ENCODE results near the gene C15orf40.
"Not testable (repeated sequence)": the region's sequence is repeated elsewhere in the genome, so short reads cannot be mapped to it uniquely, and the experiment has no call there.

C15orf40 gene

GRCh38 chr15:83010709-83011270, 649 bp downstream of the C15orf40 start:
- H3K79me1 ChIP-seq (ENCODE audit: low read depth, low read length): peaks cover 6% of the 10 kb centered on the region
- H3K4me1 ChIP-seq (ENCODE audit: control insufficient read depth in 2 of 2, insufficient read depth in 1 of 2, low read depth in 1 of 2, low read length in 2 of 2): peaks cover 7 to 8% of the 10 kb centered on the region in 2 donors
- peak overlapping the region; percentile 92 for H3K18ac ChIP-seq (ENCODE audit: low read length)
- peak overlapping the region; percentile 97 for H3K9ac ChIP-seq (ENCODE audit: low read depth, low read length, poor library complexity)
- H2BK12ac ChIP-seq (ENCODE audit: low read length): no peak overlapping the region
- peaks cover 0 to 8% of the 10 kb centered on the region in 2 donors for H3K9me3 ChIP-seq (replicated peaks in 1 of 2; ENCODE audit: control insufficient read depth in 2 of 2, insufficient read depth in 1 of 2, low read depth in 1 of 2, low read length in 2 of 2)
- H3K27ac ChIP-seq (replicated peaks; ENCODE audit: low read length): peak overlapping the region; percentile 20
- no peaks in the 10 kb centered on the region for H3K27me3 ChIP-seq (ENCODE audit: control insufficient read depth in 3 of 3, insufficient read depth in 3 of 3, low read depth in 1 of 3, low read length in 3 of 3)
- no peak overlapping the region for H4K91ac ChIP-seq (ENCODE audit: low read depth, low read length, poor library complexity)
- H3K4ac ChIP-seq (ENCODE audit: low read length): no peak overlapping the region
- H2AK5ac ChIP-seq (ENCODE audit: low read depth, low read length): peak overlapping the region; percentile 87
- H3K4me2 ChIP-seq (ENCODE audit: insufficient read depth, low read length, poor library complexity, severe bottlenecking): peak overlapping the region; percentile 73
- H4K8ac ChIP-seq (ENCODE audit: low read depth, low read length): no peak overlapping the region
- H2BK5ac ChIP-seq (ENCODE audit: low read length): peak overlapping the region; percentile 14
- peak overlapping the region; percentile 91 to 95 for H3K4me3 ChIP-seq (ENCODE audit: low read length in 2 of 2)
- H3K14ac ChIP-seq (ENCODE audit: low read length): no peak overlapping the region
- peak overlapping the region; percentile 66 for H3K23ac ChIP-seq (ENCODE audit: low read depth, low read length, poor library complexity)
- peaks cover 12 to 44% of the 10 kb centered on the region in 2 donors for H3K36me3 ChIP-seq (replicated peaks in 1 of 2; ENCODE audit: control insufficient read depth in 2 of 2, insufficient read depth in 2 of 2, low read length in 2 of 2)
- peak overlapping the region; percentile 76 for H2BK120ac ChIP-seq (ENCODE audit: low read depth, low read length)
- peak; percentile 49 for DNase-seq (ENCODE audit: low spot score)
- peak overlapping the region; percentile 80 for H2AFZ ChIP-seq (ENCODE audit: low read length)
- no CpG with 5 or more reads among the region's 15 CpGs for WGBS, 2 donors (ENCODE audit: extremely low coverage in 2 of 2, insufficient read length in 2 of 2, insufficient replicate concordance in 1 of 2)
- H2BK15ac ChIP-seq (ENCODE audit: low read length): no peak overlapping the region

GRCh38 chr15:83000672-83001031, 10.8 kb downstream of the C15orf40 start:
- H3K9me3 ChIP-seq (replicated peaks in 1 of 2; ENCODE audit: control insufficient read depth in 2 of 2, insufficient read depth in 1 of 2, low read depth in 1 of 2, low read length in 2 of 2); DNase-seq (ENCODE audit: low spot score); H3K14ac ChIP-seq (ENCODE audit: low read length); H3K79me1 ChIP-seq (ENCODE audit: low read depth, low read length); H2AFZ ChIP-seq (ENCODE audit: low read length); H2AK5ac ChIP-seq (ENCODE audit: low read depth, low read length); H2BK12ac ChIP-seq (ENCODE audit: low read length); H2BK120ac ChIP-seq (ENCODE audit: low read depth, low read length); H3K27me3 ChIP-seq (ENCODE audit: control insufficient read depth in 3 of 3, insufficient read depth in 3 of 3, low read depth in 1 of 3, low read length in 3 of 3); H3K18ac ChIP-seq (ENCODE audit: low read length); H3K4ac ChIP-seq (ENCODE audit: low read length); H3K23ac ChIP-seq (ENCODE audit: low read depth, low read length, poor library complexity); H3K9ac ChIP-seq (ENCODE audit: low read depth, low read length, poor library complexity); H3K4me3 ChIP-seq (ENCODE audit: low read length in 2 of 2); H3K4me2 ChIP-seq (ENCODE audit: insufficient read depth, low read length, poor library complexity, severe bottlenecking); H4K91ac ChIP-seq (ENCODE audit: low read depth, low read length, poor library complexity); H2BK15ac ChIP-seq (ENCODE audit: low read length); H2BK5ac ChIP-seq (ENCODE audit: low read length); H4K8ac ChIP-seq (ENCODE audit: low read depth, low read length); H3K4me1 ChIP-seq (ENCODE audit: control insufficient read depth in 2 of 2, insufficient read depth in 1 of 2, low read depth in 1 of 2, low read length in 2 of 2); H3K27ac ChIP-seq (replicated peaks; ENCODE audit: low read length): not testable (repeated sequence)
- no CpG with 5 or more reads among the region's 3 CpGs for WGBS, 2 donors (ENCODE audit: extremely low coverage in 2 of 2, insufficient read length in 2 of 2, insufficient replicate concordance in 1 of 2)
- peaks cover 2 to 18% of the 10 kb centered on the region in 2 donors for H3K36me3 ChIP-seq (replicated peaks in 1 of 2; ENCODE audit: control insufficient read depth in 2 of 2, insufficient read depth in 2 of 2, low read length in 2 of 2)

DNA sequence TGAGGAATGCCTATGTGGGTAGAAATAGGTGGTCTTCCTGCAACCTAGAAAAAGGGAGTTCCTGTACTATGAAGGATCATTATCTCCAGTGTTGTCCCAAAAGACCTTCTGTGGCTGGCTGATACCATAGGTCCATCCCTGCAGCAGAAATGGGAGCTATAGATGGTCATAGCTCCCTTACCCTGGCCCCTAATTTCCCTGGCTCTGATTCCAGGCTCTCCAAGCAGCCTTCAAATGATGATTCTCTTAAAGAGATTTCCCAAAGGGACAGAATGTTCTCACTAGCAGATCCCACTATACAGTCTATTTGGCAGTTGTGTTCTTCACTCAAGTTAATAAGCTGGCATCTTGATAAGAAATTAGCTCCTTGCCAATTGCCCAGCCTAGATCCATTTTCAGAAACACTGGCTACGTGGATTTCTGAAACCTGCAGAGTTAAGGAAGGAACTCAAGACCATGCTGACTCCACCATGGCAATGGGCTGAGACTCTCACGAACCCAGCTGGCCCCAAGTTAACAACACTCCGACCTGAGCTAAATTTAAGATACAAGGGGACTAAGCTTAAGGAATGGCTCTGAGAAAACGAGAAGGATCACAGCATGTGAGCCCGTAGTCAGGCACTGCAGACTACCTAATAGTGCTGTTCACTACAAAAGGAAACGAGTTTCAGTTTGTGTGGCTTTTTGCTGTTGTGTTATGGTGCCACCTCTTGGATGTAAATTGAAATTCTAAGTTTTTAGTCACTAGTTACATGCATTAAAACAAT, 11.4 kb downstream of the C15orf40 start:
- Histone ChIP-seq H3K36me3 (replicated peaks in 1 of 2; ENCODE audit: control insufficient read depth in 2 of 2, insufficient read depth in 2 of 2, low read length in 2 of 2) (peaks cover 2 to 13% of the 10 kb centered on the region in 2 donors), H2BK5ac (ENCODE audit: low read length) (no peak overlapping the region), H3K9me3 (replicated peaks in 1 of 2; ENCODE audit: control insufficient read depth in 2 of 2, insufficient read depth in 1 of 2, low read depth in 1 of 2, low read length in 2 of 2) (peaks cover 0 to 2% of the 10 kb centered on the region in 2 donors), H3K27me3 (ENCODE audit: control insufficient read depth in 3 of 3, insufficient read depth in 3 of 3, low read depth in 1 of 3, low read length in 3 of 3) (no peaks in the 10 kb centered on the region), H3K9ac (ENCODE audit: low read depth, low read length, poor library complexity) (no peak overlapping the region), H3K27ac (replicated peaks; ENCODE audit: low read length) (no peak overlapping the region), H2BK120ac (ENCODE audit: low read depth, low read length) (no peak overlapping the region), H3K23ac (ENCODE audit: low read depth, low read length, poor library complexity) (no peak overlapping the region), H2AFZ (ENCODE audit: low read length) (peak overlapping the region; percentile 63), H3K4me3 (ENCODE audit: low read length in 2 of 2) (no peak overlapping the region), H2AK5ac (ENCODE audit: low read depth, low read length) (no peak overlapping the region), H2BK12ac (ENCODE audit: low read length) (no peak overlapping the region), H4K8ac (ENCODE audit: low read depth, low read length) (no peak overlapping the region), H3K4me1 (ENCODE audit: control insufficient read depth in 2 of 2, insufficient read depth in 1 of 2, low read depth in 1 of 2, low read length in 2 of 2) (no peaks in the 10 kb centered on the region), H3K18ac (ENCODE audit: low read length) (no peak overlapping the region), H3K14ac (ENCODE audit: low read length) (no peak overlapping the region), H4K91ac (ENCODE audit: low read depth, low read length, poor library complexity) (no peak overlapping the region), H3K4ac (ENCODE audit: low read length) (no peak overlapping the region), H2BK15ac (ENCODE audit: low read length) (no peak overlapping the region), H3K79me1 (ENCODE audit: low read depth, low read length) (no peaks in the 10 kb centered on the region), H3K4me2 (ENCODE audit: insufficient read depth, low read length, poor library complexity, severe bottlenecking) (no peak overlapping the region)
- WGBS, 2 donors (ENCODE audit: extremely low coverage in 2 of 2, insufficient read length in 2 of 2, insufficient replicate concordance in 1 of 2): no CpG with 5 or more reads among the region's 6 CpGs
- peak; percentile 12 for DNase-seq (ENCODE audit: low spot score)

GRCh38 chr15:82999426-82999825, 12.0 kb downstream of the C15orf40 start:
- H2BK120ac ChIP-seq (ENCODE audit: low read depth, low read length): no peak overlapping the region
- H3K14ac ChIP-seq (ENCODE audit: low read length): no peak overlapping the region
- H2AK5ac ChIP-seq (ENCODE audit: low read depth, low read length): no peak overlapping the region
- no peak overlapping the region for H3K18ac ChIP-seq (ENCODE audit: low read length)
- no peaks in the 10 kb centered on the region for H3K27me3 ChIP-seq (ENCODE audit: control insufficient read depth in 3 of 3, insufficient read depth in 3 of 3, low read depth in 1 of 3, low read length in 3 of 3)
- H3K23ac ChIP-seq (ENCODE audit: low read depth, low read length, poor library complexity): no peak overlapping the region
- no peak overlapping the region for H2BK15ac ChIP-seq (ENCODE audit: low read length)
- H2BK5ac ChIP-seq (ENCODE audit: low read length): no peak overlapping the region
- H2BK12ac ChIP-seq (ENCODE audit: low read length): no peak overlapping the region
- H3K27ac ChIP-seq (replicated peaks; ENCODE audit: low read length): no peak overlapping the region
- H4K91ac ChIP-seq (ENCODE audit: low read depth, low read length, poor library complexity): no peak overlapping the region
- H2AFZ ChIP-seq (ENCODE audit: low read length): no peak overlapping the region
- no peak overlapping the region for H3K4me3 ChIP-seq (ENCODE audit: low read length in 2 of 2)
- H3K4me1 ChIP-seq (ENCODE audit: control insufficient read depth in 2 of 2, insufficient read depth in 1 of 2, low read depth in 1 of 2, low read length in 2 of 2): no peaks in the 10 kb centered on the region
- H3K36me3 ChIP-seq (replicated peaks in 1 of 2; ENCODE audit: control insufficient read depth in 2 of 2, insufficient read depth in 2 of 2, low read length in 2 of 2): peaks cover 2 to 7% of the 10 kb centered on the region in 2 donors
- no peak overlapping the region for H3K4ac ChIP-seq (ENCODE audit: low read length)
- no peaks in the 10 kb centered on the region for H3K79me1 ChIP-seq (ENCODE audit: low read depth, low read length)
- no peak overlapping the region for H3K4me2 ChIP-seq (ENCODE audit: insufficient read depth, low read length, poor library complexity, severe bottlenecking)
- no peak overlapping the region for H4K8ac ChIP-seq (ENCODE audit: low read depth, low read length)
- no peak for DNase-seq (ENCODE audit: low spot score)
- no CpG with 5 or more reads among the region's 6 CpGs for WGBS, 2 donors (ENCODE audit: extremely low coverage in 2 of 2, insufficient read length in 2 of 2, insufficient replicate concordance in 1 of 2)
- H3K9me3 ChIP-seq (replicated peaks in 1 of 2; ENCODE audit: control insufficient read depth in 2 of 2, insufficient read depth in 1 of 2, low read depth in 1 of 2, low read length in 2 of 2): peaks cover 0 to 2% of the 10 kb centered on the region in 2 donors
- no peak overlapping the region for H3K9ac ChIP-seq (ENCODE audit: low read depth, low read length, poor library complexity)

Measured in neuronal stem cell (in vitro differentiated cells).